Left kidney (tissue), 2 donors: ENCODE results near the gene DCD. TPM values are rescaled to one million over a fixed set of nuclear protein-coding genes. Genes with fewer than 3 reads are reported as not detected.
"Not testable (repeated sequence)": the region's sequence is repeated elsewhere in the genome, so short reads cannot be mapped to it uniquely, and the experiment has no call there.

ENCODE experiments used
- DNase-seq: peaks from one replicate; pipeline ENCODE4 v3.0.0-alpha.2; 2013
- polyA plus RNA-seq: library from polyadenylated mRNA; unstranded; fragments of 120-200 nt; gene quantifications from one replicate; pipeline ENCODE4 v1.2.1, GENCODE V29; 2013; ENCODE audit not compliant: insufficient read length

The DCD gene
- polyA plus RNA-seq, 1 donor, result not detected

- DNase-seq, result no peak
These were observed 6.8 kb upstream of the DCD start for GRCh38 chr12:54654926-54655325.

GRCh38 chr12:54653025-54653424, 4.9 kb upstream of the DCD start:
- DNase-seq, result no peak

- DNase-seq, result peak; percentile 6
These were observed 2.7 kb upstream of the DCD start for GRCh38 chr12:54650889-54651288.

GRCh38 chr12:54650409-54650808, 2.2 kb upstream of the DCD start:
- no peak for DNase-seq

- DNase-seq, result no peak
These were observed 1.7 kb upstream of the DCD start for GRCh38 chr12:54649825-54650224.

- DNase-seq, result no peak
These were observed 6.6 kb downstream of the DCD start for GRCh38 chr12:54641554-54641953.

GRCh38 chr12:54641089-54641488, 7.1 kb downstream of the DCD start:
- no peak for DNase-seq

GRCh38 chr12:54639112-54639511, 9.1 kb downstream of the DCD start:
- not testable (repeated sequence) for DNase-seq

- DNase-seq, result no peak
These were observed 13.4 kb downstream of the DCD start, which contains the start of gene LACRT for GRCh38 chr12:54634795-54635194. TSS of gene LACRT (minus strand) at chr12:54634895. CDS start at chr12:54634841, 54 bp downstream.

GRCh38 chr12:54631988-54632728, 16.0 kb downstream of the DCD start:
- DNase-seq, result no peak

GRCh38 chr12:54631551-54631950, 16.6 kb downstream of the DCD start:
- no peak for DNase-seq

- DNase-seq, result no peak
These were observed 18.2 kb downstream of the DCD start for GRCh38 chr12:54629925-54630324.

GRCh38 chr12:54628186-54628846, 19.8 kb downstream of the DCD start:
- no peak for DNase-seq

- DNase-seq, result no peak
These were observed 20.9 kb downstream of the DCD start for GRCh38 chr12:54627304-54627703.

- no peak for DNase-seq
These were observed 22.6 kb downstream of the DCD start for GRCh38 chr12:54625598-54625997.

- DNase-seq, result no peak
These were observed 23.6 kb downstream of the DCD start for GRCh38 chr12:54624315-54625279.

- no peak for DNase-seq
These were observed 25.5 kb downstream of the DCD start for GRCh38 chr12:54622463-54623183.

GRCh38 chr12:54616933-54617680, 31.1 kb downstream of the DCD start:
- DNase-seq, result no peak

GRCh38 chr12:54612225-54612750, 35.9 kb downstream of the DCD start:
- DNase-seq, result no peak

GRCh38 chr12:54611715-54612149, 36.4 kb downstream of the DCD start:
- no peak for DNase-seq

GRCh38 chr12:54608769-54609168, 39.4 kb downstream of the DCD start:
- no peak for DNase-seq
